SK-N-SH (cell line): ENCODE measurements around the gene RAB3D.

Source experiments
- EP300 ChIP-seq, 2 experiments: IDR thresholded peaks; 2 replicates each; pipeline versions ENCODE4 v1.4.0 to v1.6.1; 2012; ENCODE audit warnings: borderline replicate concordance in 1 of 2, low read depth in 1 of 2, low read length in 1 of 2
- TAF1 ChIP-seq: IDR thresholded peaks from 2 replicates; pipeline ENCODE4 v1.6.1; 2012; ENCODE audit warnings: low read depth, mild to moderate bottlenecking, low read length, moderate library complexity, borderline replicate concordance
- TF ChIP-seq, protein P1 (sequence below): fragments of 200-600 bp; sonication (generic); IDR thresholded peaks from 2 replicates; pipeline ENCODE4 v1.6.1; 2017; ENCODE audit warnings: antibody characterized with exemption, mild to moderate bottlenecking, moderate library complexity

DNA sequence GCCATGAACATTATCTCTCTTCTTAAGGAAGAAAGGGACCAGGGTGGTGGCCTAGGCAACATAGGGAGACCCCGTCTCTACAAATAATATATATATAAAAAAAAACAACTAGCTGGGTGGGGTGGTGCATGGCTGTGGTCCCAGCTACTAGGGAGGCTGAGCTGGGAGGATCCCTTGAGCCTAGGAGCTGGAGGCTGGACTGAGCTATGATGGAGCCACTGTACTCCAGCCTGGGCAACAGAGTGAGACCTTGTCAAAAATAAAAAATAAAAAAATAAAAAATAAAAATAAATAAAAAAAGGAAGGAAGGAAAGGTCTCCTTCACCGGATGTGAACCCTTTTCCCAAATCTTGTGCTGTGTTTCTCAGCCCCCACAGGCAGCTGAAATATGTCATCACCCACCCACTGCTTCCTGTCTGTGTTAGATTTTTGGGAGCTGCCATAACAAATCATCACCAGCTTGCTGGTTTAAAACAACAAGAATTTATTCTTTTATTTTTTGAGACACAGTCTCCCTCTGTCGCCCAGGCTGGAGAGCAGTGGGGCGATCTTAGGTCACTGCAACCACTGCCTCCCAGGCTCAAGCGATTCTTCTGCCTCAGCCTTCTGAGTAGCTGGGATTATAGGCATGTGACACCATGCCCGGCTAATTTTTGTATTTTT, 53.0 kb downstream of the RAB3D start:
- TF ChIP-seq, protein P1, sequence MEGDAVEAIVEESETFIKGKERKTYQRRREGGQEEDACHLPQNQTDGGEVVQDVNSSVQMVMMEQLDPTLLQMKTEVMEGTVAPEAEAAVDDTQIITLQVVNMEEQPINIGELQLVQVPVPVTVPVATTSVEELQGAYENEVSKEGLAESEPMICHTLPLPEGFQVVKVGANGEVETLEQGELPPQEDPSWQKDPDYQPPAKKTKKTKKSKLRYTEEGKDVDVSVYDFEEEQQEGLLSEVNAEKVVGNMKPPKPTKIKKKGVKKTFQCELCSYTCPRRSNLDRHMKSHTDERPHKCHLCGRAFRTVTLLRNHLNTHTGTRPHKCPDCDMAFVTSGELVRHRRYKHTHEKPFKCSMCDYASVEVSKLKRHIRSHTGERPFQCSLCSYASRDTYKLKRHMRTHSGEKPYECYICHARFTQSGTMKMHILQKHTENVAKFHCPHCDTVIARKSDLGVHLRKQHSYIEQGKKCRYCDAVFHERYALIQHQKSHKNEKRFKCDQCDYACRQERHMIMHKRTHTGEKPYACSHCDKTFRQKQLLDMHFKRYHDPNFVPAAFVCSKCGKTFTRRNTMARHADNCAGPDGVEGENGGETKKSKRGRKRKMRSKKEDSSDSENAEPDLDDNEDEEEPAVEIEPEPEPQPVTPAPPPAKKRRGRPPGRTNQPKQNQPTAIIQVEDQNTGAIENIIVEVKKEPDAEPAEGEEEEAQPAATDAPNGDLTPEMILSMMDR = no peak
- TF ChIP-seq TAF1 (no peak), EP300 (IDR thresholded peaks at IDR 0.05; ENCODE audit: borderline replicate concordance in 1 of 2, low read depth in 1 of 2, low read length in 1 of 2) (no peak)
